ENCODE data around the gene TCAIM.
"Not testable (repeated sequence)": the region's sequence is repeated elsewhere in the genome, so short reads cannot be mapped to it uniquely, and the experiment has no call there.

TCAIM gene

DNA sequence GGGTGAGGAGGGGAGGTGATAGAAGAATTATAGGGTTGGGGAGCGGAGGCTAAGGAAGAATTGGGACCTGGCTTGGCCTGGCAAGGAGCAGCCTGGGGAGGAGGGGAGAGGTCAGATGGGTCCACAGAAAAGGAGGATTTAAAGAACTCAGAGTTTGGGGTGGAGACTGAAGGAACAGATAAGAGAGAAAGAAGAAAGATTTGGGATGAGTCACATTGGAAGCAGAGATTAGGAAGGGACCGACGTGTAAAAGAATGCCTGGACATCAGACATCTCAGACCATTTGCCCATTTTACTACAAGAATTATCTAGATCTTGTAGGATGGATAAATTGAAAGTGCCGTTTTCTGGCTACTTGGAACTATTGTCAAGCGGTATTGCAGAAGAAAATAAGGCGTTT is 10.4 kb downstream of the TCAIM start:
- DNase-seq, result no peak

- DNase-seq, result no peak
Measured at GRCh38 chr3:44353355-44353924, 14.9 kb downstream of the TCAIM start.

- no peak for DNase-seq
Measured at GRCh38 chr3:44355362-44356033, 16.9 kb downstream of the TCAIM start.

GRCh38 chr3:44359146-44359751 is 20.7 kb downstream of the TCAIM start:
- DNase-seq, result no peak

- DNase-seq, result no peak
Measured at GRCh38 chr3:44363591-44363990, 25.0 kb downstream of the TCAIM start.

- DNase-seq, result no peak
Measured at GRCh38 chr3:44365952-44366351, 27.4 kb downstream of the TCAIM start.

DNA sequence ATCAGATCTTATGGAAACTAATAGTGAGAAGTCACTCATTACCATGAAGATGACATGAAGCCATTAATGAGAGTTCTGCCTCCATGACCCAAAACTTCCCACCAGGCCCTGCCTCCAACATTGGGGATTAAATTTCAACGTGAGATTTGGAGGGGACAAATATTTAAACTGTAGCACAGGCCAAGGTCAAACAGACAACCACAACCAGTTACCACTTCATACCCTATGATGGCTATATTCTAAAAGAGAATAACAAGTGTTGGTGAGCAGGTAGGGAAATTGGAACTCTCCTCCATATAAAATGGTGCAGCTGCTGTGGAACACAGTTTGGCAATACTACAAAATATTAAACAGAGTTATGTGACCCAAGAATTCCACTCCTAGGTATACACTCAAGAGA is 36.9 kb downstream of the TCAIM start:
- no peak for DNase-seq

DNA sequence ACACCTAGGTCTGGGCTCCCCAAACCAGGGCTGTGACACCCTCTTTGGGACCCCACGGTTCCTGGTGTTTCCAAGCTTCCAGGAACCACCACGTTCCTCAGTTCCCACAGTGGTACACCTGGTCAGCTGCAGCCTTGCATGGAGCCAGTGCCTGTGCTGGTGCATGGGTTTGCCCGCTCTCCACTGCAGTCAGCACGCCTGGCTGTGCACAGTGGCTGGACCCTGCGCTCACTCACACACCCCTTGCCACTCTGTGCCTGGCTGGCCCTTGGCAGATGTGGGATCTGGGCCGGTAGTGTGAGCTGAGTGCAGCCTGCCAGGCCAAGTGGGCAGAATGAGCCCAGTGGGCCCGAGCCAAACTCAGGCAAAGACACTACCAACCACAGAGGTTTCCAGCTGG is 48.8 kb downstream of the TCAIM start:
- DNase-seq, result no peak

DNA sequence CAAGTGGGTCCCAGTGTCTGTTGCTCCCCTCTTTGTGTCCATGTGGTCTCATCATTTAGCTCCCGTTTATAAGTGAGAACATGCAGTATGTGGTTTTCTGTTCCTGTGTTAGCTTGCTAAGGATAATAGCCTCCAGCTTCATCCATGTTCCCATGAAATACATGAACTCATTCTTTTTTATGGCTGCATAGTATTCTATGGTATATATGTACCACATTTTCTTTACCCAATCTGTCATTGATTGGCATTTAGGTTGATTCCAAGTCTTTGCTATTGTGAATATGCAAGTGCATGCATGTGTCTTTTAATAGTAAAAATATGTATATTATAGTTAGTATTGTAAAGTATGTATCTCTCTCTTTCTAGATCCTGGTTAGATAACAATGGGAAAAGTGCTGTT is 53.9 kb downstream of the TCAIM start:
- no peak for DNase-seq

DNA sequence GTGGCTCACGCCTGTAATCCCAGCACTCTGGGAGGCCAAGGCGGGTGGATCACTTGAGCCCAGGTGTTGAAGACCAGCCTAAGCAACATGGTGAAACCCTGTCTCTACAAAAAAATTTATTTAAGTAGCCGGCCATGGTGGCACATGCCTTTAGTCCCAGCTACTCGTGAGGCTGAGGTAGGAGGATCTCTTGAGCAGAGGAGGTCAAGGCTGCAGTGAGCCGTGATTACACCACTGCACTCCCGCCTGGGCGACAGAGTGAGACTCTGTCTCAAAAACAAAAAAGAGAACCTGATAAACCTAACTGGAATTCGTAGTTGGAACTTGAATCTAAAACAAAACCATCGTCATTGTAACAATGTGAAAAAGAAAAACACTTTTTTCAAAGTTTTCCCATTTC is 57.1 kb downstream of the TCAIM start:
- no peak for DNase-seq

- no peak for DNase-seq
Measured at GRCh38 chr3:44396200-44397171, 57.9 kb downstream of the TCAIM start.

DNA sequence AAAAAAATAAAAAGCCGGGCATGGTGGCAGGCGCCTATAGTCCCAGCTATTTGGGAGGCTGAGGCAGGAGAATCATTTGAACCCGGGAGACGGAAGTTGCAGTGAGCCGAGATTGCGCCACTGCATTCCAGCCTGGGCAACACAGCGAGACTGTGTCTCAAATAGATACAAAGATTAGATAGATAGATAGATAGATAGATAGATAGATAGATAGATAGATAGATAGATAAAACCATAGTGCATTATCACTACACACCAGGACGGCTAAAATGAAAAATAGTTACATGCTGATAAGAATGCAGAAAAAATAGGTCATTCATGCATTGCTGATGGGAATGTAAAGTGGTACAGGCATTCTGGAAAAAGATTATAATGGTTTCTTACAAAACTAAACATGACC is 59.7 kb downstream of the TCAIM start:
- DNase-seq, result not testable (repeated sequence)

GRCh38 chr3:44398853-44399252 is 60.3 kb downstream of the TCAIM start:
- no peak for DNase-seq

GRCh38 chr3:44400771-44401170 is 62.2 kb downstream of the TCAIM start:
- no peak for DNase-seq

- no peak for DNase-seq
Measured at GRCh38 chr3:44402548-44402947, 64.0 kb downstream of the TCAIM start.

- DNase-seq, result no peak
Measured at GRCh38 chr3:44409640-44410410, 71.3 kb downstream of the TCAIM start.

GRCh38 chr3:44411031-44411645 is 72.6 kb downstream of the TCAIM start:
- DNase-seq, result no peak

DNA sequence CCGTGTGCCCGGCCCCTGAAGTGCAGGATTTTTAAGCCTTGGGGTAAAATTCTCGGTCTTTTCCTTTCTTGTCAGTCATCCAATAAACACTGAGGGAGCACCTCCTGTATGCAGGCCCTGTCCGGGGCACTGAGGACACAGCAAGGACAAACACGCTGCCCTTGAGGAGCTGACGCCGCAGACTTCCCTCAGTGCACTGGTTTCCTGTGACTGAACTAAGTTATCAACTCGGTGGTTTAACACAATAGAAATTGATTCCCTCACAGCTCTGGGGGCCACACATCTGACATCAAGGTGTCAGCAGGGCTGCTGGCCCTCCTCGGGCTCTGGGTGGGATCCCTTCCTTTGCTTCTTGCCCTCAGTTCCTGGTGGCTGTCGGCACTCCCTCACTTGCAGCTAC is 73.8 kb downstream of the TCAIM start:
- no peak for DNase-seq

DNA sequence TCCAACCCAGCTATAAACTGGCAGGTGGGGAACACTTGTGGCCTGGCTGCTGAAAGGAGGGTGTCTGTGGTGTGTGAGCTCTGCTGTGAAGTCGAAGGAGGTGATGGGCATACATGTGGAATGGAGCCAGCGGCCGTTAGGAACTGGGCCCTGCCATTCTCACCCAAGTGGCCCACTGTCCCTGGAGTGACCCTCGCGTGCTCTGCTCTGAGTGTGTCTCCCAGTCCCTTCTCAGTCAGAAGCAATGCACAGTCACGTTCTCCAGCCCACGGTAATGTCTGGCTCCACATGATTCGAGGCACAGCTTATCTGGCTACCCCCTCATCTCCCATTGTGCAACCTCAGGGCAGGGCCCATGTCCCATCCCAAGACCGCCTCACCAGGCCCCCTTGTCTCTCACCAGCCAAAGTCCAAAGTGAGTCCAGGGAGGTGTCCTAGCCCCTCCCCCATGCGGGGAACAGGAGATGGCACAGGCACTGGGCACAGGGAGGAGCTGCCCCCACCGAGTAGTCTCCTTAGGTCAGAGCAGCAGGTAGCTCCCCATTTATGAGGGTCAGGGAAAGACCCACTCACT is 76.0 kb downstream of the TCAIM start:
- no peak for DNase-seq

- DNase-seq, result no peak
Measured at GRCh38 chr3:44415421-44415820, 76.9 kb downstream of the TCAIM start.

All from effector CD4-positive, alpha-beta T cell (primary cell).